GM21381 (cell line): ENCODE results near the gene COG2.
A peak's percentile ranks its signal among the peaks of the same experiment; 100 is the strongest.
"Not testable (repeated sequence)": the region's sequence is repeated elsewhere in the genome, so short reads cannot be mapped to it uniquely, and the experiment has no call there.

Experiments
- ATAC-seq: cut with Tn5 transposase; IDR thresholded peaks from one replicate; pipeline ENCODE4 v1.9.1; 2021; ENCODE audit warnings: mild to moderate bottlenecking, moderate library complexity; ENCODE audit not compliant: unreplicated experiment

COG2 gene, protein sequence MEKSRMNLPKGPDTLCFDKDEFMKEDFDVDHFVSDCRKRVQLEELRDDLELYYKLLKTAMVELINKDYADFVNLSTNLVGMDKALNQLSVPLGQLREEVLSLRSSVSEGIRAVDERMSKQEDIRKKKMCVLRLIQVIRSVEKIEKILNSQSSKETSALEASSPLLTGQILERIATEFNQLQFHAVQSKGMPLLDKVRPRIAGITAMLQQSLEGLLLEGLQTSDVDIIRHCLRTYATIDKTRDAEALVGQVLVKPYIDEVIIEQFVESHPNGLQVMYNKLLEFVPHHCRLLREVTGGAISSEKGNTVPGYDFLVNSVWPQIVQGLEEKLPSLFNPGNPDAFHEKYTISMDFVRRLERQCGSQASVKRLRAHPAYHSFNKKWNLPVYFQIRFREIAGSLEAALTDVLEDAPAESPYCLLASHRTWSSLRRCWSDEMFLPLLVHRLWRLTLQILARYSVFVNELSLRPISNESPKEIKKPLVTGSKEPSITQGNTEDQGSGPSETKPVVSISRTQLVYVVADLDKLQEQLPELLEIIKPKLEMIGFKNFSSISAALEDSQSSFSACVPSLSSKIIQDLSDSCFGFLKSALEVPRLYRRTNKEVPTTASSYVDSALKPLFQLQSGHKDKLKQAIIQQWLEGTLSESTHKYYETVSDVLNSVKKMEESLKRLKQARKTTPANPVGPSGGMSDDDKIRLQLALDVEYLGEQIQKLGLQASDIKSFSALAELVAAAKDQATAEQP

GRCh38 chr1:230642263-230642959 is at the start of gene COG2:
COG2 (plus strand) TSS chr1:230642481; CDS start chr1:230642607, 126 bp downstream.
- ATAC-seq: peak; percentile 97

DNA sequence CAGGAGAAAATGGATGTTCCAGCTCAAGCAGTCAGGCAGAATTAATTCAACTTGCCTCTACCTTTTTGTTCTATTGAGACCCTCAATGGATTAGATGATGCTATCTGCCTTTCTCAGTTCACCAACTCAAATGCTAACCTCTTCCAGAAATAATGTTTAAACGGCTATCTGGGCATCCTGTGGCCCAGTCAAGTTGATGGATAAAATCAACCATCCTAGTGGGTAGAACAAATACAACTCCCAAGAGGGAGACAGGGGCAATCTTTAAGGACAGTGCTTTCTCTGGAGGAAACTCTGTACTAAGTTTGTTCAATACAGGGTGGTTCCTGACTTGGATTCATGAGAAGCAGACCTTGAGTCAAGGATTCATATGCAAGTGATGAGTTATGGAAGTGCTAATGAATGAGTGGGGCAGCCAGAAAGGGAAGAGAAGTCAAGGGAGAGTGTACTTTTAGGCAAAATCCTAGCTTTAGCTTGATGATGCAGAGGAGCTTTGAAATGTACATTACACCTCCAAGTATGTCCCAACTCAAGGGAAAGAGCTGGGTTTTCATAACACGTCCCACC is 49.4 kb upstream of the COG2 start:
- ATAC-seq: no peak

- no peak for ATAC-seq
These were observed 48.0 kb upstream of the COG2 start for GRCh38 chr1:230594214-230594773.

GRCh38 chr1:230595181-230595580 is 47.1 kb upstream of the COG2 start:
- ATAC-seq: no peak

GRCh38 chr1:230596306-230596705 is 46.0 kb upstream of the COG2 start:
- no peak for ATAC-seq

GRCh38 chr1:230598745-230599144 is 43.5 kb upstream of the COG2 start:
- ATAC-seq: no peak

GRCh38 chr1:230599926-230600656 is 42.2 kb upstream of the COG2 start:
- no peak for ATAC-seq

DNA sequence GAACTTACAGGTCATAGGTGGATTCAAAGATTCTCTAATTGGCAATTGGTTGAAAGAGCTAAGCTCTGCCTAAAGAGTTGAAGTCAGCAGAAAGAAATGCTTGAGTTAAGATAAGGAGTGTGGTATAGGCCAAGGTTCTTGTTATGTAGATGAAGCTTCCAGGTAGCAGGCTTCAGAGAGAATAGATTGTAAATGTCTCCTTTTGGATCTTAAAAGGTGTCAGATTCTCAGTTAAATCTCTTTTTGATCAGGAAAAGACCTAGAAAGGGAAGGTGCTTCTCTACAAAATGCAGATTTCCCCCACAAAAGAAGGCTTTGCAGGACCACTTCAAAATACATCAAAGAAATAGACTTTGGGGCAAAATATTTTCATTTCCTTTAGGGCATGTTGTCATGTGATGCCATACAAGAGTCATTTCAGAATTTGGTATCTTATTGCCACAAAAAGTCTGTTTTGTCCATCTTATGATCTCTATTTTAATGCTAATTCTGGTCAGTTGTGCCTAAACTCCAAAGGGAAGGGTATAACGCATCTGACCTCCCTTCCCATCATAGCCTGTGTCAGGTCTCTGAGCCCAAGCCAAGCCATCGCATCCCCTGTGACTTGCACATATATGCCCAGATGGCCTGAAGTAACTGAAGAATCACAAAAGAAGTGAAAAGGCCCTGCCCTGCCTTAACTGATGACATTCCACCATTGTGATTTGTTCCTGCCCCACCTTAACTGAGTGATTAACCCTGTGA is 41.5 kb upstream of the COG2 start:
- not testable (repeated sequence) for ATAC-seq

DNA sequence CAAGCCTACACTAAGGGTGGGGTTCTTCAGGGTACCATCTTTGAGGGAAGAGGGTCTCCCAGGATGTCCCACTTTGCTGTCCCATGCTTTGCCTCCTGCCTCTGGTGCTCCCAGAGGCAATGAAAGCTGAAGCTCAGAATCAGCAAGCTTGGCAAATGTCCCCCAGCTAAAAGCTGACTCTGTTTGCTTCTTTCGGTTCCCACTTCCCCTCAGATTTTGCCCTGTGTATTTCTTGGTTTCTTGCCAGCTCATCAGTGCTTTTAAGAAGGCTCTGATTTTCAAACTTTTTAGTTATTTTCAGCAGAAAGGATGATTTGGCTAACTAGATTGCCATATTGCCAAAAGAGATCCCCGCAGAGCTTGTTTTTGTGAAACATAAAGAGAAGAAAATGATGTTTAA is 33.1 kb upstream of the COG2 start:
- ATAC-seq: no peak

DNA sequence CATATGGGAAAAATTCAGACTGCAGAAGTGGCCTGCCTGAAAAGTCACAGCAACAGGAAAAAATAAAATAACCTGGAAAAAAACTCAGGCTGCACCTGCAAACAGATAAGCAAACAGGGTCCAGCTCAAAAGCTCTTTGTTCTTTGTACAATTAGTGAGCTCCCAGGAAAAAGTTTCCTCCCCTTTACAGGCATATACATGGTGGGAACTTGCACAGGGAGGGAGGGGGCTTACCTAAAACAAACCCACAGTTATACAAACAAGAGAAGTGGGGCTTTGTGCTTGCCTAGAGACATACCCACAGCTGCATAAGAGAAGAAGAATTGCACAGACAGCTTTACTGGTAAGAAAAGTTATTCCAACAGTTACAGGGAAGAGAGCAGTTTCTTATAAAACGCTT is 31.7 kb upstream of the COG2 start:
- no peak for ATAC-seq

DNA sequence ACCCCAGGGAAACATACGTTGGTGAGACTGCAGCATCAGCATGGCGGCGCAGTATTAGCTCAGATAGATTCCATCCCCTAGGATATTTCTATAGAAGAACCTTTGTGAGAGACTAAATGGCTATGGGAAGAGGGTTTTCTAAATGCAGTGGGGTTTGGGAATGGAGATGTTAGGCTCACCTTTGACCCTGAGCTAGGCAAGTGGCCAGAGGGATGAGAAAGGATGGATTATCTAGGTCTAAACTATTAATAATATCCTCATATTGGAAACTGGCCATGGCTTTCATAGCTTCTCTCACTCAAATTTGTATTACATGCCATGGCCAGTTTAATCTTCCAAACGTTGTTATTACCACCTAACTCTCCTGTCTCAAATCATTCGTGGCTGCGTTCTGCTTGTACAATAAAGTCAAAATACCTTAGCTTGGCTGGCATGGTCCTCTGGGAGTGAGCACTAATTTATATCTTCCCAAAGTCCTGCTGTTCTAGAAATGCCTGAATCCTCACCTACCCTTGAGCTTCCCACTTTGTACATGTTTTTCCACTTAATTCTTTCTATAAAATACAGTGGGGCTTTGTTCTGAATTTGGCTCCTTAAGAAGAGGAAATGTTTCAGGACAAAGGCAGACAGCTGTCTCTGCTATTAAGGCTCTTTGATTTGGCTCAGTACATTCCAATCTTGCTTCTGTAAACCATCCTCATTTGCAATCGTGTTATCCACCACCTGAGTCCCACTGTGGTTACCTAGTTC is 31.0 kb upstream of the COG2 start:
- ATAC-seq: no peak

DNA sequence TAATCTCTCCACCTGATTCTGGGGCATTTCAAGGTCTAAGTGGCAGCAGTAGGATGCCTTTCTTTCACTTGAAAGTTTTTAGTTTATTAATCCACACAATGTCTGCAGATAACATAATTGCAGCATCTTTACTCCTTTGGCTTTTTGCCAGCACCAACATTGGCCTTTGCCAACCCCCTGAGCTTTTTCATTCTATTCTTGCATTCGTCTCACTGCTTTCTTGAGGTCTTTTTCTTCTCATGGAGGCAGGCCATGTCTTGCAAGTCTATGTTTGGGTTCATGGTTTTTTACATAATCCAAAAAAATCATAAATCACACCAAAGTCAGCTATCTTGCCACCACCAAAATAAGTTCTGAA is 30.4 kb upstream of the COG2 start:
- no peak for ATAC-seq

GRCh38 chr1:230612651-230613050 is 29.6 kb upstream of the COG2 start:
- no peak for ATAC-seq

DNA sequence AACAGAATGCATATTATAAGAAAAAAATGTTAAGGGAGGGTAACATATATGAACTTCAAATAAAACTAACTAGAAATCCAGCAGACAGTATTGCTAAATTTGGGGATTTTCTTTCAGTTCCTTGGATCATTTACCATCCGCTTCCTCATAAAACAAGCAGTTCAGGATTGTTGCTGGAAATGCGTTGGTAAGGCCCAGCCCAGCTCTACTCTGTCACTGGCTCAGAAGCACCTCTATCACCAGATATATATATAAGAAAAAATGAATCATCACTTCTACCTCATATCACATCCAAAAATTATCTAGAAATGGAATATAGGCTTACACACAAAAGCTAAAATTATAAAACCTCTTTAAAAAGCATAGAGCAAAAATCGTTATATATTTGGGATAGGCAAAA is 28.2 kb upstream of the COG2 start:
- no peak for ATAC-seq

- ATAC-seq: no peak
These were observed 23.7 kb upstream of the COG2 start for GRCh38 chr1:230618537-230618936.

DNA sequence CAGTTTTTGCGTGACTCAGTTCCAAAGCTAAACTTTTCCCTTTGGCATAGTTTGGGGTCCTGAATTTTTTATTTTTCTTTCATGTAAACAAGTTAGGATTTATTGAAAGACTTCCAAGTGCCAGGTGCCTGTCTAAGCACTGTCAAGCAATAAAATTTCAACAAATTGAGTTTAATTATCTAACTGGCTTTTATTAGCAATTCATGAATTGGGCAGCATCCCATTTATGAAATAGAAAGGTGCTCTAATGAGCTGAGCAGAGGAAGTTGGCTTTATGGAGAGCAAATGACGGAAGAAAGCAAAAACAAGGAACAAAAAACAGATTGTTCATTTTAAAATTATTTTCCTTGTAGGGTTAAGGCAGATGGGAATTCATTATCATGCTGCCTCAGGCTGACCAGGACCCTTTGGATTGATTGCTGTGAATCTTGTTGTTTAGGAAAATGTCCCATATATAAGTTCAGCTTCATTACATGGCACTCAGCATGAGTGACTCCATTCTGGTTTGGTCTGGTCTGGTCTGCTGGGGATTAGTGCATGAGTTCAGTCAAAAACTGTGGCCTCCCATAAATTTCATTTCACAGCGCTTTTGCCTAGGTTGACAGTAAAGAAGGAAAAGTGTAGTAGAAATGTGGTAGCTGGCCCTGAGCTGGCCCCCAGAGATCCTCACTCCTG is 21.5 kb upstream of the COG2 start:
- ATAC-seq: no peak

GRCh38 chr1:230621324-230622030 is 20.8 kb upstream of the COG2 start:
- no peak for ATAC-seq

DNA sequence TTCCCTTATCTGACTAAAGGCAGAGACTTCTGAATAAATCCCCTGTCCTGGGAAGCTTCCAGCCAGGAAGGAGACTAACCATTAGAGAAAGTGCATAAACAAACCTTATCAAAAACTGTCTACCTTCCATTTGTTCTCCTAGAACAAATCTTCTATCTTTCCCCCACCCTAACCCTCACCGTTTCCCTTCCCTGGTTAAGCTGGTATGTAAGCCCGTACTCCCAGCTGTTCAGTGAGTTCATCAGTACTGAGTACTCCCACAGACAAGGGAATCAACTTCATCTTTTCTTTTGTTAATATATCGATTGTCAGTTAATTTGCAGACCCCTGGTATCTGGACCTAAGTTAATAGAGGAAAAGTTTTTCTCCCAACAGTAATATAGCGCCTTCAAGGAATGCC is 20.1 kb upstream of the COG2 start:
- ATAC-seq: no peak
